OCI-LY7 (cell line): ENCODE data around the gene ZNF775. TPM values are rescaled to one million over a fixed set of nuclear protein-coding genes. Genes with fewer than 3 reads are reported as not detected.

Experiments
- BruUV-seq: library from RNA; stranded (reverse); fragments of 400-500 nt; replicated peaks from 2 replicates; lab custom pipeline; 2021; lab: Mats Ljungman, UMichigan
- CTCF ChIA-PET: fragments of 300-600 bp; sonication (Branson Sonifier 250); formaldehyde crosslinking; loops from one replicate; lab custom pipeline; 2022; ENCODE audit warnings: antibody characterized with exemption; ENCODE audit not compliant: unreplicated experiment; lab: Charles Lee
- POLR2A ChIA-PET: fragments of 300-600 bp; sonication (Branson Sonifier 250); formaldehyde crosslinking; loops from one replicate; lab custom pipeline; 2022; ENCODE audit warnings: antibody characterized with exemption; lab: Charles Lee
- DNase-seq: peaks from one replicate; pipeline ENCODE4 v3.0.0-alpha.2; 2015; ENCODE audit warnings: low spot score
- H2AFZ ChIP-seq: fragments of 200-600 bp; sonication (generic), shearing (Covaris generic); 2 replicates; pipeline ENCODE4 v1.6.1; 2014; ENCODE audit warnings: mild to moderate bottlenecking, antibody characterized with exemption, low read length, moderate library complexity
- H3K27ac ChIP-seq: fragments of 200-600 bp; sonication (generic); 2 replicates; pipeline ENCODE4 v1.5.1; 2014; ENCODE audit warnings: mixed run types, low read depth, mild to moderate bottlenecking, moderate library complexity, low read length, inconsistent platforms; ENCODE audit not compliant: poor library complexity, severe bottlenecking
- H3K36me3 ChIP-seq: fragments of 200-600 bp; sonication (generic); 2 replicates; pipeline ENCODE4 v1.6.1; 2014; ENCODE audit warnings: mild to moderate bottlenecking, antibody characterized with exemption, low read length, moderate library complexity, mixed read lengths; ENCODE audit not compliant: insufficient read depth
- H3K4me1 ChIP-seq: fragments of 200-600 bp; sonication (generic); 2 replicates; pipeline ENCODE4 v1.5.1; 2014; ENCODE audit warnings: mild to moderate bottlenecking, low read length; ENCODE audit not compliant: insufficient read depth, poor library complexity, severe bottlenecking
- H3K4me2 ChIP-seq: fragments of 200-600 bp; sonication (generic); 2 replicates; pipeline ENCODE4 v1.6.1; 2014; ENCODE audit warnings: mild to moderate bottlenecking, low read length
- H3K4me3 ChIP-seq: fragments of 200-600 bp; sonication (generic); 2 replicates; pipeline ENCODE4 v1.5.1; 2014; ENCODE audit warnings: mild to moderate bottlenecking, low read depth, low read length; ENCODE audit not compliant: poor library complexity, severe bottlenecking
- H3K79me2 ChIP-seq: fragments of 200-600 bp; sonication (generic); 2 replicates; pipeline ENCODE4 v1.6.1; 2016; ENCODE audit warnings: low read depth, mild to moderate bottlenecking, low read length, moderate library complexity, mixed read lengths; ENCODE audit not compliant: insufficient read depth
- H3K9me2 ChIP-seq: fragments of 200-600 bp; sonication (generic); 2 replicates; pipeline ENCODE4 v1.6.1; 2016; ENCODE audit warnings: mild to moderate bottlenecking, low read length, mixed read lengths; ENCODE audit not compliant: insufficient read depth
- H3K9me3 ChIP-seq: fragments of 200-600 bp; sonication (generic); 2 replicates; pipeline ENCODE4 v1.6.1; 2014; ENCODE audit warnings: mild to moderate bottlenecking, mixed run types, low read length, mixed read lengths
- H4K20me1 ChIP-seq: fragments of 200-600 bp; sonication (generic); 2 replicates; pipeline ENCODE4 v1.6.1; 2014; ENCODE audit warnings: mild to moderate bottlenecking, antibody characterized with exemption, low read length, moderate library complexity, mixed read lengths; ENCODE audit not compliant: insufficient read depth
- CTCF ChIP-seq: fragments of 200-600 bp; sonication (generic); conservative IDR thresholded peaks from 2 replicates; pipeline ENCODE4 v1.5.1; 2014; ENCODE audit warnings: mild to moderate bottlenecking, antibody characterized with exemption, low read length, moderate library complexity, mixed read lengths
- EZH2phosphoT487 ChIP-seq: fragments of 200-600 bp; sonication (generic); IDR thresholded peaks from 2 replicates; pipeline ENCODE4 v1.6.1; 2018; ENCODE audit warnings: low read depth, borderline replicate concordance, mild to moderate bottlenecking, mixed run types, antibody characterized with exemption, low read length, moderate library complexity, mixed read lengths
- intact Hi-C: fragments of 100-400 bp; cut with micrococcal nuclease; formaldehyde crosslinking; loops from one replicate; pipeline ENCODE4 v1.10.0; 2022; ENCODE audit not compliant: unreplicated experiment
- total RNA-seq, 2 experiments: library from RNA; depleted of rRNA in 1 of 2; stranded (reverse); fragments of >200 nt in 1 of 2; shearing (Covaris generic) in 1 of 2; gene quantifications; 2 replicates each; pipeline ENCODE4 v1.2.3, GENCODE V29; 2014 to 2022

ZNF775 gene
- total RNA-seq, 2 experiments from 2014 or later = 4.7 to 6.5 TPM

- POLR2A ChIA-PET = interaction anchor here (0.7 kb wide), 1 partner anchor 8 kb away, joined by 3 read pairs; no protein-coding TSS in a partner anchor
These were observed 17.7 kb upstream of the ZNF775 start for GRCh38 chr7:150361402-150361801.

GRCh38 chr7:150361807-150362621, 17.1 kb upstream of the ZNF775 start:
- H3K4me3 ChIP-seq = no peak overlapping the region
- no peaks in the 10 kb centered on the region for H3K36me3 ChIP-seq
- DNase-seq = no peak
- no peaks in the 10 kb centered on the region for H3K79me2 ChIP-seq
- H2AFZ ChIP-seq = no peak overlapping the region
- TF ChIP-seq CTCF = no peak
- TF ChIP-seq EZH2phosphoT487 = no peak
- no peak overlapping the region for H3K4me2 ChIP-seq
- H3K9me3 ChIP-seq = no peaks in the 10 kb centered on the region
- H3K4me1 ChIP-seq = peaks cover 40% of the 10 kb centered on the region
- POLR2A ChIA-PET = interaction anchor here (0.7 to 1.2 kb wide), 2 partner anchors 8 to 45 kb away, joined by 3 to 4 read pairs; no protein-coding TSS in a partner anchor
- no peaks in the 10 kb centered on the region for H3K9me2 ChIP-seq
- BruUV-seq = no TSS peak
- intact Hi-C loops = loop anchor here (10.0 kb wide), 1 partner anchor 533 kb away; no protein-coding TSS in a partner anchor
- no peak overlapping the region for H3K27ac ChIP-seq
- H4K20me1 ChIP-seq = no peaks in the 10 kb centered on the region
- CTCF ChIA-PET = interaction anchor here (0.6 kb wide), 1 partner anchor 20 kb away, joined by 10 read pairs; no protein-coding TSS in a partner anchor

More at GRCh38 chr7:150361402-150361801, 17.7 kb upstream of the ZNF775 start:
- Histone ChIP-seq H3K4me3 (no peak overlapping the region), H4K20me1 (no peaks in the 10 kb centered on the region), H3K9me2 (no peaks in the 10 kb centered on the region), H2AFZ (no peak overlapping the region), H3K27ac (no peak overlapping the region), H3K79me2 (no peaks in the 10 kb centered on the region), H3K4me1 (peaks cover 40% of the 10 kb centered on the region), H3K9me3 (no peaks in the 10 kb centered on the region), H3K36me3 (no peaks in the 10 kb centered on the region), H3K4me2 (no peak overlapping the region)
- no TSS peak for BruUV-seq
- CTCF ChIA-PET = no interaction called here
- DNase-seq = no peak
- TF ChIP-seq CTCF = no peak
- TF ChIP-seq EZH2phosphoT487 = no peak
- intact Hi-C loops = loop anchor here (10.0 kb wide), 1 partner anchor 533 kb away; no protein-coding TSS in a partner anchor
